Endothelial cell of hepatic sinusoid (primary cell): Measurements from ENCODE around the gene KDM8.

Experiments
- in situ Hi-C: cut with HindIII; loops from 2 replicates; pipeline ENCODE4 v1.10.0; 2017; ENCODE audit warnings: low sequenced_read_pairs

The KDM8 gene

DNA sequence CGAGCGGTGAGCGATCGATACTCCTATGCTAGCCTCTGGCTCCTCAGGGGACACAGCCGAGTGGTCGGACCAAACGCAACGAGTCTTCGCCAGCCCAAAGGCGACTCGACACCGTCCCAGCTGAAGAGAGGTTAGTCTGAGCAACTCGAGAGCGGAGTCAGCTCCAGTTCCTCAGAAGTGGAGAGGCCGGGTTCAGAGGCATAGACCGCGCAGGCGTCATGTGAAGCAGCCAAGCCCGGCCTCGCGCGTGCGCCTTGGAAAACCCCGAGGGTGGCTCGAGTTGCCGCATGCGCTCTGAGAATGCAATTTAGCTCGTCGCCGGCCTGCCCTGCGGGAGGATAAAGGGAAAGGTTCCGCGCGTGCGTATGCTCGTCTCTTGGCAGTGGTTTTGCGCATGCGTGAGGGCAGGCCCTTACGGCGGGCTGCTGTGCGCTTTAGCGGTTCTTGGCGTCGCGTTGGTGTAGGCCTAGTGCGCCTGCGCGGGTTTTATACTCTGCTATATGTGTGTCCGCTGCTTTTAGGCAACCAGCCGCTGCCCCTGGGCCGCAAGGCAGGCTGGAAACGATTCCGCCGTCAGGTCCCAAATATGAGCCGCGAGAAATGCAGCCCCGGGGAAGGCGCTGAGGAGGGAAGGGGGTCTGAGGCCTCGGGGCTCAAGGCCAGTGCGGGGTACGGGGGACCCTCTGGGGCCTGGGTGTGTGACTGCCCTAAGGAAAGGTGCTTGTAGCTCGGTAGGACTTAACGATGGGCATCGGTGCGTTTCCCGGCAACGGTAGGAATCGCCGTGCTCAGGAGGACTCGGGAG lies at the start of gene KDM8:
TSS of gene KDM8 (plus strand) at position 20 of the 805 bp plus-strand sequence. CDS start 6,598 bp downstream, outside the sequence.
- in situ Hi-C loops, result no loop called here

DNA sequence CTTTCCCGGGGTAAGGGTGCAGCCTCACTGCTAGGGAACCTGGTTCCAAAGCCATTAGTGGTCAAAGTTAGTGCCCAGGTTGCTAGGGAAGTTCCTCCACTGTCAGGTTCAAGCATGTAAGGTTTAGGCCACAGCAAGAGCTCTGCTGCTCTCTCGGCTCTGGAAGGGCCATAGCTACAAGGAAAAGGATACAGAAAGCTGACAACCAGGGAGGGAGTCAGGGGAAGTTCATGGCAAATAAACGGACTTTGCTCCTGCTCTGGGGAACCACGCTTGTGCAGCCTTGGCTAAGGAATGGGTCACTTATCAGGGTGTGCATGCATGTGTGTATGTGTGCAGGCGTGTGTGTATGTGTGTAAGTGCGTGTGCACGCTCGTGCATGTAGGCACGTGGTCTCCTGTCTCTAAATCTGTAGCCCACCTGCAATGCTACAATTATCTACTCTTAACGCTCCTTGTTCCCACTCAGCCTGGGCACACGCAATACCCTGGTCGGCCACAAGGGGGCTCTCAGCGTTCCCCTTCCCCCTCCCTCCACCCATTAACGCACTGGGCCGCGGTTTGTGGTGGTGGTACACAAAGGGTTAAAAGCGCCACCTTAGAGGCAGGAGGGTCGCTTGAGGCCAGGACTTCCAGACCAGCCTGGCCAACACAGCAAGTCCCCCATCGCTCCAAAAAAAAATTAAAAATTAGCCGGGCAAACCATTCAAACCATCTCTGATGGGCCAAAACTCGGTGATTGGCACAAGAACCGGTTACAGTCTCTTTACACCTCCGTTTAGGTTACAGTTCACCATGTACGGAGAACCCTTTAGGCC lies 48.4 kb upstream of the KDM8 start:
- in situ Hi-C loops, result no loop called here

DNA sequence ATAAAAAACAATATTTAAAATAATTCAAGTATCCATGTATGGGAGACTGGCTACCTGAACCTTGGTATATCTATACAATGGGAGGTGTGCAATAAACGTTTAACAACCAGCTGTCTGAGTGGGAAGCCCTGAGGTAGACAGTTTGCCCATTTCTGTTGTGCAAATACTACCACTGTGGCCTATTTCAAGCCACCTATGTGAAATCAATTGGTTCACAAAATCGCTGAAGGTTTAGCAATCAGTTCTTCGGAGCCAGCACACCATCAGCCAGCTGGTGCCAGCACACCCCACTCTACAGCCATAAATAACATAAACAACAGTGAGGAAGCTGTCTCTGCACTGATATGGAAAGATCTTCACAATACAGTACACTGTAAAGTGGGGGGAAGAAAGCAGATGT lies 46.7 kb upstream of the KDM8 start:
- in situ Hi-C loops, result no loop called here

DNA sequence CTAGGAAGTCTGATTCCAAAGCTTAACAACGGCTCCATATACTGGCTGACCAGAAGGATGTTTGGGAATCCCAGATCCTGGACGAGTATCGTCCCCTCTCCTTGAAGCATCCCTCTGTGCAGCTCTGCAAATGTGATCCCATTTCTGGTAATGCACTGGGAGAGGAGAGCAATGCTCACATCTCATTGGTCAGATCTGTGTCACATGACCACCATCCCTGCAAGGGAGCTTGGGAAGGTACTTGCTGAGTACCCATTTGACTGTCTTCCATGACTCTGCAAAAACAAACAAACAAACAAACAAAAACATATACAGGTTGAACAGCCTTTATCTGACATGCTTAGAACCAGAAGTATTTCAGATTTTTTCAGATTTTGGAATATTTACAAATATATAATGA lies 41.9 kb upstream of the KDM8 start:
- in situ Hi-C loops, result loop anchor here (10.0 kb wide), 1 partner anchor 397 kb away; no protein-coding TSS in a partner anchor

DNA sequence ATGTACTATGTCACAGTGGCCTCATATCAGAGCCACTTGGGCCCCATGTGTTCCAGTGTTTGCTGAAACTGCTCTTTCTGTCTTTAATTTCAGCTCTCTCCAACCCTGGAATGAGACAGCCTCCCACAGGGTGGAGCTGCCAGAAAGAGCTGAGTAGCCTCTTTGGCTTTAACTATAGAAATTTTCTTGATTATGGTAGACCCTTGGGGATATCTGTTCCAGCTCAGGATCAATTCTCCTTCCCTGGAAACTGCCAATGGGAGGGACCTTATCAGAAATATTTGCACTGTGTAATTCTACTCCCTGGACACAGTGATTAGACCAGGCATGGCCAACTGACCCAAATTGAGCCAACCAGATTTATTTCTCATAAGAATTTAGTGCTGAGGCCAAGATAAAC lies 39.0 kb upstream of the KDM8 start:
- in situ Hi-C loops, result loop anchor here (10.0 kb wide), 1 partner anchor 400 kb away; no protein-coding TSS in a partner anchor

DNA sequence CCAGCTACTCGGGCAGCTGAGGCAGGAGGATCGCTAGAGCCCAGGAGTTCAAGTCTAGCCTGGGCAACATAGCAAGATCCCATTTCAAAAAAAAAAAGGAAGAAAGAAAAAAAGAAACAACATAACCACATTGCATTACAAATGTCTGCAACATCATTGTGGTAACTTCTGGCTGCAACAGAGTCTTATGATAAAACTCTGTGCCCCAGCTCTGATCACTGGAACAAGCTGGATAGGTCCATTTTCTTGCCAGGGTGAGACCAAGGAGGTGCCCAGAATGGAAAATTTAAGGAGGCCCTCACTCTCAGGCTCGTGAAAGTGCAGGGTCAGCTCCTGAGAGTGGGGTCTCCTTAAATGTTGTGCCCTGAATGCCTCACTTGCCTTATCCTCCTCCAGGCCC lies 37.8 kb upstream of the KDM8 start:
- in situ Hi-C loops, result loop anchor here (5.0 to 10.0 kb wide), 4 partner anchors 48 to 401 kb away; no protein-coding TSS in a partner anchor

DNA sequence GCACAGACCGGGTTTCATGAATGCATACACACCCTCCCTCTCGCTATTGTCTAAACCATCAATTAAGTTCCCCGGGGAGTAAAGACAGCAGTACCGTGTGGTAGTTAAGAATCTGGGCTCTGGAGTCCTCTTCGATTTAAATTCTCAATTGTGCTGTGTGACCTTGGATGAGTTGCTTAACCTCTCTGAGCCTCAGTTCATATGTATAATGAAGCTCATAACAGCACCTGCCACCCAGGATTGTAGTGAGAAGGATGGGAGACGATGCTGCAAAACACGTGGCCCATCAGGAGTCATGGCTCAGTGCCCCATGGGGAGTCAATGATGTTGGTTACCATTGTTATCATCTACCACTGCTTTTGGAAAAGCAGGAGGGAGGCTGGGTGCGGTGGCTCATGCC lies 34.5 kb upstream of the KDM8 start:
- in situ Hi-C loops, result loop anchor here (5.0 to 10.0 kb wide), 4 partner anchors 51 to 404 kb away; no protein-coding TSS in a partner anchor

DNA sequence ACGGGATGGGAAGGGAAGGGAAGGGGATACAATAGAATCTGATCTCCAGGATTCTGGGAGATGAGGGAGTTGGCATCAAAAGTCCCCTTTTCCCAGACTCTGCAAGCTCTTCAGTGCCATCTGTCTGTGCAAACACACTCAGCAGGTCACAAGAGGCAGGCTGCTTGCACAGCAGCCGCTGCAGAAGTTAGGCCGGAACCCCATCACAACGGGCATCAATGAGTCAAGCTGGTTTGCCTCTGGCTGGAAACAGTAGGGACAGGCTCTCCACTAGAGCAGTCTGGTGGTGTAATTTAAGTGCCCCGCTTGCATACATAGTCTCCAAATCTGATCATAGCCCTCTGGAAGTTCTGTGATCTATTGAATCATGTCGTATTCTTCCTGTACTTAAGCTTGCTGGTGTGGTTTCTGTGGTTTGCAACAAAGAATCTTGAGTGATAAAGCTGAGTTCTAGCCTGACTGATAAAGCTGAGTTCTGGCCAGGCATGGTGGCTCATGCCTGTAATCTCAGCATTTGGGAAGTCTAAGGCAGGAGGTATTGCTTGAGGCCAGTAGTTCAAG lies 33.7 kb upstream of the KDM8 start:
- in situ Hi-C loops, result loop anchor here (5.0 to 10.0 kb wide), 4 partner anchors 52 to 405 kb away; no protein-coding TSS in a partner anchor

DNA sequence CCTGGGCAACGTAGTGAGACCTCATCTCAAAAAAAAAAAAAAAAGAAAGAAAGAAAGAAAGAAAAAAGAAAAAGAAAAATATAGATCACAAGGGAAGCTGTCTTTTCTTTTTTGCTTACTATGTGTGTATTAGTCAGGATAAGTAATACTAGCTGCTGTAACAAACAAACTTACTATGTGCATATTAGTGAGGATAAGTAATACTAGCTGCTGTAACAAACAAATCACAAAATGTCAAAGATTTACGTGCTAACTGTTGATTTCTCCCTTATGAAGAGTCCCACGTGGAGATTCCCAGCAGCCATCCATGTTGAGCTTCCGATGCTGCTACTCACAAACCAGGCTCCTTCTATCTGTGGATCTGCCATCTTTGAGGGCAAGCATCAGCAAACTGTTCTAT lies 31.7 kb upstream of the KDM8 start:
- in situ Hi-C loops, result no loop called here

DNA sequence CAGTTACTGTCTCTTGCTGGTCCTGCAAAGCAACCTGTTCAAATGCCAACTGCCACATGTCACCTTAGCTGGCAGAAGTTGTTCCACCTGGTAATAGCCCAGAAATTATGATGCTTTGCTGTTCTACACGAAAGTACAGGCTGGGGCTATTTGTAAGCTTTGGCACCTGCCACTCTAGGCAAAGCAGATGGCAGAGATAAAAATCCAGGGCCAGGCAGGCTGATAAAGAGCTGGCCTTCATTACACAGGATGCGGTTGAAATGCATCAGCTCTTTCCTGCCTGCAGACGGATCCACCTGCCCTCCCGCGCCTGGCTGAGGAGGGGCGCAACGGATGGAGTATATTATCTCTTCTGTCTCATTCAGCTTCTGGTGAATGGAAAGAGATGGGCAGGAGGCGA lies 29.3 kb upstream of the KDM8 start:
- in situ Hi-C loops, result no loop called here

DNA sequence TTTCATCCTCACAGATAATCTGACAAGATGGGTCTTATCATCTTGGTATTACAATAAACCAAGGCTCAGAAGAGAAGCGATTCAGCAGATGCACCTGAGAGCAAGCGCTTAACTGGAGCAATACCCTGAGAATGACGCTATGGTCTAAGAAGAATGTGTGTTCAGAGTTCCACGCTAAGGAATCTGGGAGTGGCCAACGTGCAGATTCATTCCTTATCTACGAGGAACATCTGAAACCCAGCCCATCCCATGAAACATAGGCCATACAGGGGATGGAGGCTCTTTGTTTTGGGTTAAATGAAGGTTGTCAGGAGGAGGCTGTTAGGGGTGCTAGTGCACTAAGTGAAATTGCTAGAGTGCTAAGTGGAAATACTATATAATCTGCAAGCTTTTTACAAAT lies 28.5 kb upstream of the KDM8 start:
- in situ Hi-C loops, result no loop called here

DNA sequence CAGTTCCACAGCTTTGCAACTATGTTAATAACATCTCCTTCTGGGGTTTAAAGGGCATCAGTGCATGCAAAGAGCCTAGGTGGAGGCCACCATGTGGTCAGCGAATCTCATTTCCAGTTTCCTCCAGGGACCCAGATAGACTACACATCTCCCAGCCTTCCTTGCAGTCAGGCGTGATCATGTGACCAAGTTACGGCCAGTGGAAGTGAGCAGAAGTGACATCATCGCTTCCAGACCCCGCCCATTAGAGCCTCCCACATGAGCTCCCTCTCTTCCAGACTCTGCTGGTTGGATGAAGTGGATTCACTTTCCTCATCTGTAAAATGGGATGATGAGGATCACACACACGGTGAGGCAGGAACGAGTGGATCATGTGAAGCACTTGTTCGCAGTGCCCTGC lies 27.4 kb upstream of the KDM8 start:
- in situ Hi-C loops, result no loop called here

DNA sequence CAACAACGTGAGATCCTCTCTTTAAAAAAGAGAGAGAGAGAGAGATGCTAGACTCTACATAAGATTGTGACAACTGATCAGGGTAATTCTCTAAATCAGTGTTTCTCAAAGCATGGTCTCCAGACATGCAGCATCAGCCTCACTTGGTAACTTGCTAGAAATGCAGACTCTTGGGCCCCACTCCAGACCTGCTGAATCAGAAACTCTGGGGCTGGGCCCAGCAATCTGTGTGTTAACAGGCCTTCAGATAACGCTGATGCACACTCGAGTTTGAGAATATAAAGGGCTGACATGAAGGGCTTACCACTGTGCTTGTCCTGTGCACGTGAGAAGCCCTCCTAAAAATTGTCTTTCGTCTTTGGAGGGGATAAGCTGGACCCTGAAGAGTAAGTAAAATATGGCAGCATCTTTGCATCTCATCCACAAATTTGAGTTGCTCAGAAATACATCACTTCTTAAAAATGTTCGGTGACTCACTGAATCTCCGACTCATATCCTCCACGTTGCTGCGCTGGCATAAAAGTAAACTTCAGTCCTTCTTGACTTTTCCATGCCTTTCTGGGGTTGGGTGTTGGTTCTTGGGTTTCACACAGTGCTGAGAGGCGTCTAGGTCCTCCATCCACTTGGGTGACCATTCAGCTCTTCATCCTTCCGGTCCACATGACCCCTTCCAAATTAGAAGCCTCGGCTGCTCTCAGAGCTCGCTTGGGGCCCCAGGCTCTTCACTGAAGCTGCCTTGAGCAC lies 26.1 kb upstream of the KDM8 start:
- in situ Hi-C loops, result no loop called here

DNA sequence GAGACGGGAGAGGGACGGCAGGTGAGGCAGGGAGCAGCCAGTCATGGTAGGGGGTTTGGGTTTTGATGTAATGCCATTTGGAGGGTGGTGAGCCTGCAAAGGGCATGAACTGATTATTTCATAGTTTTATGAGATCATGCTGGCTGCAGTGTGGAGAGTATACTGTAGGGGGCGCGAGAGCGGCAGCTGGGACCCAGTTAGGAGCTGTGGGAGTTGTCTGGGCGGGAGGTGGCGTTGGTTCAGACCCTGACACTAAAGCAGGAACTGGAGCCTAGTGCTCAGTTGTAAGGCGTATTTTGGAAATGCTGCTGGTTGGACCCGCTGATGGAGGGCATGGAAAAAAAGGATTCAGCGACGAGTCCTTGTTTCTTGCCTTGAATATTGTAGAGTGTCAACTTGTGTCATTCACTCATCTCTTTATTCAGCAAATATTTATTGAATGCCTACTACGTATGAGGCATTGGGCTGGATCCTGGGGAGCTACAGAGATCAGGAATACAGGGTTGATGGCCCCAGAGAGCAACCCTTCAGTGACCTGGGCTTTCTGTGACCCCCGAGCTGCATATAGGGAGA lies 23.7 kb upstream of the KDM8 start:
- in situ Hi-C loops, result no loop called here

DNA sequence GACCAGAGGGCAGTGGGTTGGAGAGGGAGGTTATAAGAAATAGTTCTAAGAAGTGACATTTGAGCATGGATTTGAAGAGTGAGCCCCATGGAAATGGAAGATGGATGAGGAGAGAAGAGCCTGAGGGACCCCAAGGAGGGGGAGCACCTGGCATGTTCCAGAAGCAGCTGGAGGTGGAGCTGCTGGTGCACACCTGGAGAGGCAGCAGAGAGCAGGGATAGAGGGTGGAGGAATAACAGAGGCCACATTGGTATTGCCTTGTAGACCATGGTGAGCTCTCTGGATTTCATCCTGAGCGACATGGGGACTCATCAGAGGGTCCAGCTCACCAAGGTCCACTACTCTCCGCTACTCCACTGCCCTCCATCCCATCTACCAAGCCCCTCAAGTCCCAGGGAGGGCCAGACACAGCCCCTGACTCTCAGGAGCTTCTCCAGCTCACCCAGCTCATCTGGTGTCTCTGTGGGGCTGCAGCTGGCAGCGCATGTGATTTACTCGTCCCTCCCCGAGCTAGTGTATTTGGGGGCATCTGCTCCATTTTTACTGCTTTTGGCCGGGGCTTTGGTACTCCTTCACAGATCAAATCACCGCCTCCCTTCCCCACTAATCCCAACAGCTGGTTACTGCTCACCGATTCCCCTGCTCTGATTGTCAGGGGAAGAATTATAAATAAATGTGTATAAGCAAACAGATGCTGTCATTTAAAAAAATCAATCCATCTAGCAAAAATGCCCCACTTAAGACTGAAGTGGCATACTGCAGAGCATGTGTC lies 22.1 kb upstream of the KDM8 start:
- in situ Hi-C loops, result no loop called here

DNA sequence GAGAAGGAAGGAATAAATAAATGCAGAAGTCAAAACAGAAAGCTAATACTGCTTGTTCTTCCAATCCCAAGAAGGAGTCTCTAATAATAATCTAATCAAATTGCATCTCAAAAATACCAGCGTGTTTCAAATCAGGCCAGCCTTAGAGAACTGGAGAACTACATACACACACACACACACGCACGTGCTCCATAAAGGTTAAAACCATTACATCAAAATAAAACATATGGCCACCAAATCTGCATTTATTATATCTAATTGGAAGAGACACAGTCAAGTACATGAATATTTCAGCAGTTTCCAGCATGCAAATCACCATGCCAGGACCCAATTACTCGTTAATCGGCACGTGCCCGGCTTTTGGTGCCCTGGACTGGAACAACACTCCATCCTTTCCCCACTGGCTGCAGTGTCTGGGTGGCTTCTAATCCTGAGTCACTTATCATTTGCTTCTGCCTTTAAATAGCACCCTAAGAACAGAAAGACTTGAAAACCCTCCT lies 20.4 kb upstream of the KDM8 start:
- in situ Hi-C loops, result no loop called here

DNA sequence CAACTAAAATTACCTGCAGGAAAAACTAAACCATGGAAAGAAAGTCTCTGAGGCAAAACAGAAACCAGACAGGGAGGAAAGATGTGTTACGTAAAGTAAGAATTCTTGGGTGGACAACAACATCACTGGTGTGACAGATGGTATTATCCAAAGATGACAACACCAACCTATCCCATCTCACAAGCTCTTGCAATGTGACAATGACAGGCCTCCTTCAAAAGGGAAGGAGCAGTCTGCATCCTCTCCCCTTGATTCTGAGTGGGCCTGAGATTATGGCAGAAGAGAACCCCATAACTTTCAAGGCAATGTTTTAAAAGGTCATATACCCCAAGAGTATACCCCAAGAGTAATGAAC lies 17.6 kb upstream of the KDM8 start:
- in situ Hi-C loops, result loop anchor here (5.0 kb wide), 1 partner anchor 87 kb away; no protein-coding TSS in a partner anchor

DNA sequence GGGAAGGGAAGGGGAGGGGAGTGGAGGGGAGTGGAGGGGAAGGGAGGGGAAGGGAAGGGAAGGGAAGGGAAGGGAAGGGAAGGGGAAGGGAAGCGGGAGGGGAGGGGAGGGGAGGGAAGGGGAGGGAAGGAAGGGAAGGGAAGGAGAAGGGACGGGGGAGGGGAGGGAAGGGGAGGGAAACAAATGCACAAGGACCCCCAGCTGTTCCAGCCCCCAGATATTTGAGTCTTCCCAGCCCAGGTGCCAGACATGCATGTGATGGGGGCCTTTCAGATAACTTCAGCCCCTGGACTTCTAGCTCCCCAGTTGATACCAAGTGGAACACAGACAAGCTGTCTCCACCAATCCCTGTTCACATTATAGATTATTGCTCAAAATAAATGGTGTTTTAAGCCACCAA lies 14.7 kb upstream of the KDM8 start:
- in situ Hi-C loops, result loop anchor here (5.0 kb wide), 1 partner anchor 84 kb away; no protein-coding TSS in a partner anchor

DNA sequence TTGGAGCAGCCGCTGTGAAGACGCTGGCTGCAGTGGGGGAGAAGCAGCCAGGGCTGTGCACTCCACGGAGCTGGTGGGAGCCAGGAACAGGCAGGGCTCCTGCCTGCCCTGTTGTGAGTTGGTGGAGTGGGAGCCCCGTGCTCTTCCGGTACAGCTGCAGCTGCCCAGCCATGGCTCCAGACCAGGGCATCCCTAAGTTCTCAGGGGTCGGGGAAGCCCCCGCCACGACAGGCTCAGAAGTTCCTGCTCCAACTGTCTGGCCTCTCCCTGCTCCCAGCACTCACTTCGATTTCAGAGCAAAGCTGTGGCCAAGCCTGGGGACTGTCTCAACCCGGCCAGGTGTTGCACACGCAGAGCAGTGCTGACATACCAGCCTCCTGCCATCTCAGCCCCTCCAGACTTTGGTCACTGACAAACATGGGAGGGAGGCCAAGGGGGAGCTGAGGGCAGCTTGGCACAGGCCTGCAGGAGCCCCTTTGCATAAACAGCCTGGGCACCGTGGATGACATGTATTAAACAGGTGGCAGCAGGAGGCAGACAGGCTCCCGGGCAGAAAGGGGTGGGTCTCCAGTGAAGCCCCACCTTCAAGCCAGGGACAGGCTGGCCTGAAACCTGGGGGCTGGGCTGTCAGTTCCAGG lies 13.9 kb upstream of the KDM8 start:
- in situ Hi-C loops, result loop anchor here (5.0 kb wide), 1 partner anchor 83 kb away; no protein-coding TSS in a partner anchor
